ACC112 (cell line): ENCODE results near the gene KCNJ9.

Experiments
- H2AFZ ChIP-seq: fragments of 200-600 bp; sonication (generic); one replicate; pipeline ENCODE4 v1.6.0; 2017; ENCODE audit warnings: antibody characterized with exemption, low read length; ENCODE audit not compliant: unreplicated experiment
- H3K27ac ChIP-seq: fragments of 200-600 bp; sonication (generic); 2 replicates; pipeline ENCODE4 v1.5.1; 2014; ENCODE audit warnings: low read depth, mild to moderate bottlenecking, antibody characterized with exemption, low read length, moderate library complexity
- H3K27me3 ChIP-seq: fragments of 200-600 bp; sonication (generic); 2 replicates; pipeline ENCODE4 v1.6.1; 2014; ENCODE audit warnings: mild to moderate bottlenecking, antibody characterized with exemption, low read length, moderate library complexity, mixed read lengths; ENCODE audit not compliant: insufficient read depth
- H3K36me3 ChIP-seq: fragments of 200-600 bp; sonication (generic); 2 replicates; pipeline ENCODE4 v1.6.1; 2016; ENCODE audit warnings: mild to moderate bottlenecking, antibody characterized with exemption, low read length, moderate library complexity, mixed read lengths; ENCODE audit not compliant: insufficient read depth
- H3K4me1 ChIP-seq: fragments of 200-600 bp; sonication (generic); one replicate; pipeline ENCODE4 v1.6.1; 2016; ENCODE audit warnings: low read length, mixed read lengths; ENCODE audit not compliant: insufficient read depth, unreplicated experiment, control insufficient read depth
- H3K4me3 ChIP-seq: fragments of 200-600 bp; sonication (generic); 2 replicates; pipeline ENCODE4 v1.5.1; 2014; ENCODE audit warnings: mild to moderate bottlenecking, low read depth, low read length
- H3K79me2 ChIP-seq: fragments of 200-600 bp; sonication (generic); one replicate; pipeline ENCODE4 v1.6.0; 2016; ENCODE audit warnings: low read length; ENCODE audit not compliant: control insufficient read depth, unreplicated experiment, insufficient read depth

KCNJ9 gene

DNA sequence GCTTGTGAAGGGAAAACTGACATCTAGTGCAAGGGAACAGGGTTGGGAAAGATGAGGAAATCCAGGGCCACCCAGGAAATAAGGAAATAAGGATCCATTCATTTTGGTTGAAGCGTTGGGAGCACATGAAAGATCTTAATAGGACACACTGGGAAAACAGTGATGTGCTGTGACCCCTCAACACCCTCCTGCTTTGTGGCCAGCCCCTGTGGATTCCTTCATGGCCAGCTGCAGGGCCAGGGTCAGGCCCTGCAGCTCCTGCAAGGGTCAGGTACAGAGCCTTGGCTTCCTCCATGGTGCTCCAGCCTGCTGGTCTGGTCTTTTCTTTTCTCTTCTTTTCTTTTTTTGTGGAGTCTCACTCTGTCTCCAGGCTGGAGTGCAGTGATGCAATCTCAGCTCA is 30.7 kb upstream of the KCNJ9 start:
- Histone ChIP-seq H3K4me3 (no peak overlapping the region), H3K27me3 (peaks cover 63% of the 10 kb centered on the region), H3K4me1 (no peaks in the 10 kb centered on the region), H3K79me2 (no peaks in the 10 kb centered on the region), H3K27ac (no peak overlapping the region), H3K36me3 (no peaks in the 10 kb centered on the region), H2AFZ (no peak overlapping the region)

DNA sequence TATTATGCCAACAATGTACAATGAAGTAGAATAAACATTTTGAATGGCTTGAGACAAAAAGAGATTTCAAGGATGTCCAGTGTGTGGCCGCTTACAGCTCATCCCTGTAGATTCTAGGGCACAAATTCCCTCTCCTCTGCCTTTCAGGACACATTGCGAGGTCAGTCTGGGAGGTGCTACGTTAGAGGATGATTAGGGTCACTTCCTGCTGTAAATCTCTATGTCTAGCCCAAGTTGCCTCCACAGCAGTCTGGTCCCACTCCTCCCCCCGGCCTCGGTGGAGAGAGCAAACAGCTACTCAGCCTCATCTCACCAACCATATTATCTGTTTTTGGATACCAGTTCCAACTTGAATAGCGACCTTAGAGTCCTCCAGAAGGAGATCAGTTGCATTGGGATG is 28.4 kb upstream of the KCNJ9 start:
- no peak overlapping the region for H3K4me3 ChIP-seq
- H3K4me1 ChIP-seq = no peaks in the 10 kb centered on the region
- H3K27ac ChIP-seq = no peak overlapping the region
- no peaks in the 10 kb centered on the region for H3K79me2 ChIP-seq
- peaks cover 78% of the 10 kb centered on the region for H3K27me3 ChIP-seq
- no peaks in the 10 kb centered on the region for H3K36me3 ChIP-seq
- no peak overlapping the region for H2AFZ ChIP-seq

DNA sequence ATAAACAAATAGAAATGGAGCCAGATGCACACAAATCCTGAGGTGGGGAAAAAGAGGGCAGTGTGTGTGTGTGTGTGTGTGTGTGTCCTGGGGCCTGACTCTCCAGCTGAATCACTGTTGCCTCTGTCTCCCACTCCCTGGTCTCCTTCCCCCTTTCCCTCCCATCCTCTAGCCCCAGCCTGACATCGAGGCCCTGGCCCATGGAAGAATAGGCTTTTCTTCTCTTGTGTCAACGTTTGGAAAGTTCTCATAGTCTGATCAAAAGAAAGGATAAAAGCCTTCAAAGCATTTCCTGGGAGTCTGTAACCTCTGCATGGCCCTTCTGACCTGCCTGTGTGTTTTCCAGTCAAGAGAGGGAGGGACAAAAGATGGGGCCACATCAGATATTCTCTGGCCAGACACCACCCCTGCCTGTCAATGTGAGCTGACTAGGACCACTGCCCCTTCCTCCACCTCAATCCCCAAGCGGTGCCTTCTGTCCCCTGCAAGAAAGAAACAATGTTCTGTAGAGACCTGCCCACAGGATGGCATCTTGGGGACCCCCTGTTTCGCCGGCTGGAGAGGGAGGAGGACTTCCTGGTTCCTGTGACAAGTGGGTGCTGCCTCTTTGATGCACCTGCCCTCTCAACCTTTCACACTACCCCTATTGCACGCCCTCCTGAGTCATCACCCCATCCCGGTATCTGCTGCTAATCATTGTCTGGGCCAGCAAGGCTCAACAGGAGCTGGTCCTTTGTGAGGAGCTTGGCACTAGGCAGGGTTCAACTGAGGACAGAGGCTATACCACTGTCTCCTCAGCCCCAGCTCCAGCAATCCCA is 27.6 kb upstream of the KCNJ9 start:
- no peak overlapping the region for H3K4me3 ChIP-seq
- H3K79me2 ChIP-seq = no peaks in the 10 kb centered on the region
- H2AFZ ChIP-seq = no peak overlapping the region
- H3K36me3 ChIP-seq = no peaks in the 10 kb centered on the region
- peaks cover 78% of the 10 kb centered on the region for H3K27me3 ChIP-seq
- H3K27ac ChIP-seq = no peak overlapping the region
- no peaks in the 10 kb centered on the region for H3K4me1 ChIP-seq

DNA sequence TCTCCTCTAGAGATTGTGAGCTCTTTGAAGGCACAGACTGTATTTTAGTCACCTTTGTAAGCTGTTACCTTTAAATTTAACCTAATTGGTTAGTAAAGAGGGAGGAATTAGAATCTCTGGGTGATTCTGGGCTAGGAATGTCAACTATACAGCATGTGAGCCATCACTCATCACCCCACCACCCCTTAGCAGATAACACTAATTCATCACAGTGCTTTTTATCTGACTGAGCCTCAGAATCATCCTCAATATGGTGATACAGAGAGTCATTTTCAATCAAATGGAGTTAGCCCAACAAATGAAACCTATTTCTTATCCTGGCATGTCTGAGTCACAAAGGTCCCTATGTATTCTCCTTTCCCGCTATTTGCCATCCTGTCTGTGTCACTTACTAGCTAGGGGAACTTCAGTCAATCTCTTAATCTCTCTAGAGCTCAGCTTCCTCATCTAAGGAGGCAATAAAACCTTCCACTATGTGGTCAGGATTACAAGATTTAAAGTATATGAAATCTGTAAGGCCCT is 24.6 kb upstream of the KCNJ9 start:
- Histone ChIP-seq H2AFZ (no peak overlapping the region), H3K27me3 (peaks cover 96% of the 10 kb centered on the region), H3K4me1 (no peaks in the 10 kb centered on the region), H3K27ac (no peak overlapping the region), H3K79me2 (no peaks in the 10 kb centered on the region), H3K4me3 (no peak overlapping the region), H3K36me3 (no peaks in the 10 kb centered on the region)

DNA sequence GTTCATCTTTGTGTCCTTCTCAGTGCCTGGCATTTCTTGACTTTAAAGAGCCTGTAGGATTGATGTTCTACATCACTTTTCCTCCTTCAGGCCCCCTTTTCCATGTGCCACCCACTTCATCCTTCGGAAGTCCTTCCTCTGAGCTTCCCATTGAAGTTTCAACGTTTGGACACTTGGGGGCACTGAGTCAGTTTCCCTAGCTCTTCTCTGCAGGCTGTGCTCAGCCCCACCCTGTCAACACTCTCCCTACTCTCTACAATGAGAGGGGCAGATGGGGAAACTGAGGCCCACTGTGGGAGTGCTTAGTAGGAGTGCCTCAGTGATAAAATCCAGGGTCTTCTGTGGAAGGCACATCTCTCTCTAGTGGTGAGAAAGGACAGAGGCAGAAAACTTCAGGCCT is 23.3 kb upstream of the KCNJ9 start:
- no peaks in the 10 kb centered on the region for H3K36me3 ChIP-seq
- H3K27me3 ChIP-seq = peaks cover 90% of the 10 kb centered on the region
- no peak overlapping the region for H3K4me3 ChIP-seq
- H3K79me2 ChIP-seq = no peaks in the 10 kb centered on the region
- no peak overlapping the region for H3K27ac ChIP-seq
- no peak overlapping the region for H2AFZ ChIP-seq
- no peaks in the 10 kb centered on the region for H3K4me1 ChIP-seq

DNA sequence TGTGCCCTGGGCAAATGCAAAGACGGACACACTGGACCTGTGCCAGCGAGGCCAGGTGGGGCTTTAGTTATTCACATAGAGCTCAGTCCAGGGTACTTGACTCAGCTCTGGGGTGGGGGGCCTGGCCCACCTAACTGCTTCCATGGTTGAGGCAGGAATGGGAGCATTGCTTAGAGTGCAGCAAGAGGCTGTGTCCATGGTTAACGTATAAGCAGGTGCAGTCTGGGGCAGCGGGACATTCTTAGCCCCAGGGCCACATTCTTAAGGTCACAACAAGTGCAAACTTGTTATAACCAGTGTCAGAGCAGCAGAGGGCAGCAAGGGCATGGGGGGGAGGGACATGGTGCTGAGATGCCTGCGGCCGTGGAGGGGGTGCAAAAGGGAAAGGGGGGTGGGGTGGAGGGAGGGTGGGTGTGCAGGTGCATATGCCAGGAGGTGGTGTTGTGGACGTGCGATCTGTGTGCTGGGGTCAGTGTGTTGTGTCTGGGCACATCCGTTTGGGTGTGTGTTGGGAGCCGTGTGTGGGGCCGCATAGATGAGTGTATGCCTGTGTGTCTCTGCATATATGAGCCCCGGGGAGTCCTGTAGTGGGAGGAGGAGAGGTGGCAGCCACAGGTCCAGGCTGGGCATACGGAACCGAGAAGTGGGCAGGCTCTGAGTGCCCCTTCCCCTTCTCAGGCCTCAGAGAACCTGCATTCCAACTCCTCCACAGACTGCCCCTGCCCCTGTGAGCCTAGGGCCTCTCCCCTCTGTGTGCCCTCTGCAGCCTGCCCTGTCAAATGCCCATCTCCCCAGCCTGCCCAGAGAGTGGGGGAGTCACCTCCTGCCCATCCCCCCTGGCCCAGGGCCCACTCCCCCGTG is 19.7 kb upstream of the KCNJ9 start:
- H3K79me2 ChIP-seq = no peaks in the 10 kb centered on the region
- no peak overlapping the region for H2AFZ ChIP-seq
- H3K4me3 ChIP-seq = no peak overlapping the region
- H3K27ac ChIP-seq = no peak overlapping the region
- no peaks in the 10 kb centered on the region for H3K36me3 ChIP-seq
- H3K27me3 ChIP-seq = peaks cover 73% of the 10 kb centered on the region
- no peaks in the 10 kb centered on the region for H3K4me1 ChIP-seq

DNA sequence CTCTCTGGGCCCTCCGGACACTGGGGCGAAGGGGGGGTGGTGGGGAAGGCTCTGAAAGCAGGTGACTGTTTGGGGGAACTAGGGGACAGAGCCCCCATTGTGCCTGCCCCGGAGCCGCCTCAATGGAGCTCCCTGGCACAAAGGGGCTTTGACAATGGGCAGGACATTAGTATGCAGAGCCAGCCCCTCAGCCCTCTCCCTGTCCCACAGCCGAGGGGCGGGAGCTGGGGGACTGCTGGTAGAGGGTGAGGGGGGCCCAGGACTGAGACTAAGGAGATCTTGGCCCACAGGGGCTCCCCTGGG is 19.2 kb upstream of the KCNJ9 start:
- Histone ChIP-seq H2AFZ (no peak overlapping the region), H3K27ac (no peak overlapping the region), H3K36me3 (no peaks in the 10 kb centered on the region), H3K27me3 (peaks cover 73% of the 10 kb centered on the region), H3K4me3 (no peak overlapping the region), H3K79me2 (no peaks in the 10 kb centered on the region), H3K4me1 (no peaks in the 10 kb centered on the region)

DNA sequence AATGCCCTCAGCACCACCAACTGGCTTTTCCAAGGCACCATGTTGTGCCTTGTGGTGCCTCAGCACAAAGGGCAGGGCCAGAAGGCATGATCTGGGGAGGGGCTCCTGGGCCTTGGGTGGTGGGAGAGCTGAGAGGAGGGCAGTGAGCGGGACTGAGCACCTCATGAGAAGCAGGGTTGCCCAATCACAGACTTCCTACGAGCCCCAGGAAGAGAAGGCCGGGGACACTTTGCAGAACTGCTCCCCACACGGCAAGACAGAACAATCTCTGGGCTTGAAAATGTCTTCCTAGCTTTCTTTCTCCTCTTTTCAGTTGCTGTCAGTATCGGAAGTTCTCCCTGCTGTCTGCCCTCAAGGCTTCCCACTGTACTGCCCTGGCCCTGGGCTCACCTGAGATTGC is 18.2 kb upstream of the KCNJ9 start:
- Histone ChIP-seq H3K79me2 (no peaks in the 10 kb centered on the region), H2AFZ (no peak overlapping the region), H3K4me3 (no peak overlapping the region), H3K27me3 (peaks cover 69% of the 10 kb centered on the region), H3K36me3 (no peaks in the 10 kb centered on the region), H3K4me1 (no peaks in the 10 kb centered on the region), H3K27ac (no peak overlapping the region)

DNA sequence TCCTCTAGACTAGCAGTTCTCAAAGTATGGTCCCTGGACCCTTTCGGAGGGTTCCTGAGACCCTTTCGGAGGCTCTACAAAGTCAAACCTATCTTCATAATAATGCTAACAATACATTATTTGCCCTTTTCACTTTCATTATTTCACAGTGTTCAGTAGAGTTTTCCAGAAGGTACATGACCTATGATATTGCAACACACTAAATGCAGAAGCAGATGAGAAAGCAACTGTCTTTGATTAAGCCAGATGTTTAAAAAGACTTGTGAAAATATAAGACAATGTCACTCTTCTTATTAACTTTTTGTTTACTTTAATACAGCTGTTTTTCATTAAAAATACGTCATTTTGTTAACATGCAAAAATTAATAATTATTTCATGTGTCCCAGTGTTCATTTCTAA is 17.2 kb upstream of the KCNJ9 start:
- H3K4me3 ChIP-seq = no peak overlapping the region
- H3K27ac ChIP-seq = no peak overlapping the region
- H2AFZ ChIP-seq = no peak overlapping the region
- H3K4me1 ChIP-seq = no peaks in the 10 kb centered on the region
- H3K79me2 ChIP-seq = no peaks in the 10 kb centered on the region
- H3K36me3 ChIP-seq = no peaks in the 10 kb centered on the region
- peaks cover 70% of the 10 kb centered on the region for H3K27me3 ChIP-seq

DNA sequence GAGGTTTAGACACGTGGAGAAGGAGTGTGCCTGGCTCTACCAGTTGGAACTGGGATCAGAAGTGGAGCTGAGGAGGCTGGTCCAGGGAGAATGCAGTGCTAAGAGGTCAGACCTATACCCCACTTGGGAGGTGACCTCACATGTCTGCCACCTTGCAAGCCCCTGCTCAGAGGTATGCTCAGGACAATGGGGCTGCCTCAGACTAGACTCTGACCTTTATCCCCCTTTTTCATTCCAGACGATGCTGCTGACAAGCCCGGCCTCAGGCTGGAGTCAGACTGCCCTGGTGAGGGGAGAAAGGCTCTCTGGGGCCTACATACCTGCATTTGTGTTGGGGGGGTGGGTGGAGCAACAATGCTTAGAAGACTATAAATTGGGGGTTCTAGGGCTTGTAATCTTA is 16.6 kb upstream of the KCNJ9 start:
- Histone ChIP-seq H3K27ac (no peak overlapping the region), H3K79me2 (no peaks in the 10 kb centered on the region), H3K27me3 (peaks cover 70% of the 10 kb centered on the region), H2AFZ (no peak overlapping the region), H3K36me3 (no peaks in the 10 kb centered on the region), H3K4me1 (no peaks in the 10 kb centered on the region), H3K4me3 (no peak overlapping the region)
